Activated CD8-positive, alpha-beta memory T cell treated with anti-CD3 and anti-CD28 coated beads, Interleukin-2, amount 50 U/mL, for 48 hours (primary cell): Measurements from ENCODE around the gene USP6.
"Not testable (repeated sequence)": the region's sequence is repeated elsewhere in the genome, so short reads cannot be mapped to it uniquely, and the experiment has no call there.

Source experiments
- DNase-seq: peaks from one replicate; pipeline ENCODE4 v3.0.0-alpha.2; 2020

USP6 gene

GRCh38 chr17:5200360-5200759, 84.5 kb downstream of the USP6 start:
- no peak for DNase-seq

GRCh38 chr17:5201011-5201410, 85.2 kb downstream of the USP6 start:
- no peak for DNase-seq

GRCh38 chr17:5203178-5203907, 87.5 kb downstream of the USP6 start:
- DNase-seq: no peak

- DNase-seq: no peak
Observed at GRCh38 chr17:5203908-5204294, 88.1 kb downstream of the USP6 start.

GRCh38 chr17:5209396-5209795, 93.6 kb downstream of the USP6 start:
- no peak for DNase-seq

GRCh38 chr17:5210091-5210490, 94.3 kb downstream of the USP6 start:
- no peak for DNase-seq

- no peak for DNase-seq
Observed at GRCh38 chr17:5210614-5211252, 94.9 kb downstream of the USP6 start.

GRCh38 chr17:5211458-5211857, 95.6 kb downstream of the USP6 start:
- no peak for DNase-seq

GRCh38 chr17:5217562-5217961, 101.7 kb downstream of the USP6 start:
- DNase-seq: not testable (repeated sequence)

GRCh38 chr17:5219536-5219935, 103.7 kb downstream of the USP6 start:
- no peak for DNase-seq

GRCh38 chr17:5220074-5220473, 104.2 kb downstream of the USP6 start:
- DNase-seq: no peak

- DNase-seq: not testable (repeated sequence)
Observed at GRCh38 chr17:5221912-5222311, 106.1 kb downstream of the USP6 start.
